Thyroid gland (tissue), 4 donors: ENCODE data around the gene GPC5. TPM values are rescaled to one million over a fixed set of nuclear protein-coding genes. Genes with fewer than 3 reads are reported as not detected.
A peak's percentile ranks its signal among the peaks of the same experiment; 100 is the strongest.

Source experiments
- DNase-seq, 2 donors: peaks; one replicate each; pipeline ENCODE4 v3.0.0-alpha.2; 2019
- H3K27ac ChIP-seq, 3 donors: fragments of 200-600 bp; sonication (generic); 1 replicate in 2 of 3; 2 replicates in 1 of 3; pipeline ENCODE4 v1.5.1; 2016 to 2019; ENCODE audit warnings: mild to moderate bottlenecking in 1 of 3, moderate library complexity in 1 of 3
- H3K27me3 ChIP-seq: fragments of 200-600 bp; sonication (generic); one replicate; pipeline ENCODE4 v1.5.1; 2019
- H3K36me3 ChIP-seq, 2 donors: fragments of 200-600 bp; sonication (generic); one replicate each; pipeline ENCODE4 v1.5.1; 2016 to 2019
- H3K4me1 ChIP-seq, 2 donors: fragments of 200-600 bp; sonication (generic); one replicate each; pipeline ENCODE4 v1.5.1; 2017 to 2019
- H3K4me3 ChIP-seq, 3 donors: fragments of 200-600 bp; sonication (generic); replicated peaks in 1 of 3; 1 replicate in 2 of 3; 2 replicates in 1 of 3; pipeline ENCODE4 v1.5.1; 2016; ENCODE audit warnings: mild to moderate bottlenecking in 1 of 3
- H3K9me3 ChIP-seq: fragments of 200-600 bp; sonication (generic); one replicate; pipeline ENCODE4 v1.5.1; 2017
- POLR2A ChIP-seq, 2 donors: fragments of 450-650 bp; IDR thresholded peaks; one replicate each; pipeline ENCODE4 v1.6.1; 2017; ENCODE audit warnings: antibody characterized with exemption in 2 of 2, mild to moderate bottlenecking in 2 of 2, moderate library complexity in 1 of 2
- WGBS, 2 donors: methylation state at CpG; one replicate each; pipeline ENCODE4 v1.1.5; 2017; 5-methylcytosine and 5-hydroxymethylcytosine counted together
- intact Hi-C: fragments of 100-400 bp; cut with DNase I; formaldehyde crosslinking; loops from one replicate; pipeline ENCODE4 v1.15.1; 2023
- total RNA-seq, 4 donors: library from RNA; depleted of rRNA; stranded (reverse); fragments of >200 nt; gene quantifications; one replicate each; pipeline ENCODE4 v1.2.3, GENCODE V29; 2016
- TF ChIP-seq, protein P1 (sequence below), 6 experiments: fragments of 200-600 bp in 3 of 6; fragments of 450-650 bp in 3 of 6; sonication (generic) in 3 of 6; IDR thresholded peaks; one replicate each; pipeline ENCODE4 v1.5.1; 2016 to 2019; ENCODE audit warnings: antibody characterized with exemption in 6 of 6, mild to moderate bottlenecking in 2 of 6, inconsistent platforms in 1 of 6, moderate library complexity in 1 of 6

GPC5 gene
- total RNA-seq, 4 donors from 2014 or later: 0.67 to 2.3 (median 1.3) TPM

DNA sequence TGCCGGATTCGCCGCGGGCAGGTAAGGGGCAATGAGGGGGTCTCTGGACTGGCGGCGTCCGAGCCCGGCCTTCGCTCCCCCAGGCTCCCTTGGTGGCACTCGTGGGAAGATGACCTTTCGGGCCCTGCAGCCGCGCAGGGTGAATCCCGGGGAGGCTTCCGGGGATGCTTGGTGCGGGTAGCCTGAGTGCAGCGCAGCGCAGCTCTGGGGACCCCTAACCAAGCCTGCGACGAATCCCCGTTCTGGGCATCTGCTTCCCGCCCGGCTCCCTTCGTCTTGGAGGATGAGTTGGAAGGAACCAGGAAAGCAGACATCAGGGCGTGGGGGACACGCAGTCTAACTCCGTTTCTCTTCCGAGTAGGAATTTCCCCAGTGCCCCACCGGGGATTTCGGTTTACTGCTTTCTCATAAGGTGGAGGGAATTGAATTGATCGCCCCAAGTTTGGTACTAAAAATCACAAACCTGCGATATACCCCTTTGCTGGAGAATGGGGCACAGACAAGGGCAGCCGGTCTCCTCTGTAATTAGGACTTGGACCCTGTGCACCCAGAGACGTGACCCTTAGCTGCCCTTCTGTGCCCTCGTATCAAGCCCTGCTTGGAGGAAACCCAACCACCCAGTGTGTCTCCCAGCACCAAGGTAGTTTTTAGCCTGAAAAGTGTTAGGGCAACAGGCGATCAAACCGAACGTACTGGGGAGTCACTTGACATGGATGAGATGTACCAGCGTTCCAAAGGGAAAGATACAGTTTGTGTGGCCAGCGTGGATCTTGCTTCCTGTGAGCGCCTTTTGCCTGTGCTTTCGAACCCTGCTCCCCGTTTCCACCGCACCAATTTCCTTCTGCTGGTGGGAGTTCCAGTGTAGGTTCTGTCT is 1.0 kb downstream of the GPC5 start:
- no peaks in the 10 kb centered on the region for H3K27me3 ChIP-seq
- WGBS, 2 donors: 30 to 44% methylated on average over 25 to 42 of the region's 44 CpGs
- intact Hi-C loops: no loop called here
- DNase-seq: no peak
- H3K4me1 ChIP-seq: peaks cover 6 to 12% of the 10 kb centered on the region in 2 donors
- no peaks in the 10 kb centered on the region for H3K9me3 ChIP-seq
- no peaks in the 10 kb centered on the region for H3K36me3 ChIP-seq
- H3K4me3 ChIP-seq: peak overlapping the region in 1 of 3 donors; percentile 29
- H3K27ac ChIP-seq: no peak overlapping the region
- no peak for TF ChIP-seq POLR2A (IDR thresholded peaks at IDR 0.05)

DNA sequence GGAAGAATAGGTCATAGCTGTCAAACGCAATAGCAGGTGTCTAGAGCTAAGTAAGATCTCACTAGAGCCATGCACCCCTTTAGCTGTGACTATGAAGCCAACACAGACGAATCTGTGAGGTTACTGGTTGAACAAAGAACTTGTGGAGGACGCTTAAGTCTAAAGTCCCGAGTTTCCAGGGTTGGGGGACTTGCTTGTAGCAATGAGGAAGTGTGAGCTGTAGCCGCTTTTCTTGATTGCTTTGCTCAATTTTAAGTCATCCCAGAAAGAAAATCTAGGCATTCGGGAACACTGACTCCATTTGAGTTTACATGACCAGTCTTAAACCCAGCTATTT is 1.6 kb downstream of the GPC5 start:
- Histone ChIP-seq H3K4me3 (no peak overlapping the region), H3K9me3 (no peaks in the 10 kb centered on the region), H3K4me1 (peaks cover 6 to 12% of the 10 kb centered on the region in 2 donors), H3K27ac (no peak overlapping the region), H3K36me3 (no peaks in the 10 kb centered on the region), H3K27me3 (no peaks in the 10 kb centered on the region)
- intact Hi-C loops: no loop called here
- 73 to 77% methylated on average over 6 of the region's 6 CpGs for WGBS, 2 donors
- no peak for DNase-seq
- TF ChIP-seq POLR2A (IDR thresholded peaks at IDR 0.05): no peak

DNA sequence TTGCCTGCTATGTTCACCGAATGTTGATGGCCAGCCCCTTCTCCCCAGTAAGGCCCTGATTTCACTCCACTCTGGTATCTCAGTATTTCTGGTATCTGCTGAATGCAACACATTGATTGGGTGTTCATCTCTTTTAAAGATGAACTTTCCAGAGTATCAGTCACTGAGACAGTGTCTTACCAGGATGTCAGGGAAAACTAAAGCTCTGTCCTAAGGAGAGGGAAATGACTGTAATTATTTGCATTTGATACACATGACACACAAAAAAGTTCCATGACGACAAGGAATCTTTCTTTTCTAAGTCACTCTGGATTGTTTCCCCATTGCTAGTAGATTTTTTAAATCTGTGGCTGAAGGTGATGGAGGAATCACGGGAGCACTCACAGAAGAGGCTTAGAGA is 2.2 kb downstream of the GPC5 start:
- Histone ChIP-seq H3K4me1 (peaks cover 6 to 12% of the 10 kb centered on the region in 2 donors), H3K27ac (no peak overlapping the region), H3K36me3 (no peaks in the 10 kb centered on the region), H3K4me3 (no peak overlapping the region), H3K9me3 (no peaks in the 10 kb centered on the region), H3K27me3 (no peaks in the 10 kb centered on the region)
- 80 to 86% methylated on average over 3 of the region's 3 CpGs for WGBS, 2 donors
- DNase-seq: no peak
- no peak for TF ChIP-seq POLR2A (IDR thresholded peaks at IDR 0.05)
- TF ChIP-seq, protein P1, sequence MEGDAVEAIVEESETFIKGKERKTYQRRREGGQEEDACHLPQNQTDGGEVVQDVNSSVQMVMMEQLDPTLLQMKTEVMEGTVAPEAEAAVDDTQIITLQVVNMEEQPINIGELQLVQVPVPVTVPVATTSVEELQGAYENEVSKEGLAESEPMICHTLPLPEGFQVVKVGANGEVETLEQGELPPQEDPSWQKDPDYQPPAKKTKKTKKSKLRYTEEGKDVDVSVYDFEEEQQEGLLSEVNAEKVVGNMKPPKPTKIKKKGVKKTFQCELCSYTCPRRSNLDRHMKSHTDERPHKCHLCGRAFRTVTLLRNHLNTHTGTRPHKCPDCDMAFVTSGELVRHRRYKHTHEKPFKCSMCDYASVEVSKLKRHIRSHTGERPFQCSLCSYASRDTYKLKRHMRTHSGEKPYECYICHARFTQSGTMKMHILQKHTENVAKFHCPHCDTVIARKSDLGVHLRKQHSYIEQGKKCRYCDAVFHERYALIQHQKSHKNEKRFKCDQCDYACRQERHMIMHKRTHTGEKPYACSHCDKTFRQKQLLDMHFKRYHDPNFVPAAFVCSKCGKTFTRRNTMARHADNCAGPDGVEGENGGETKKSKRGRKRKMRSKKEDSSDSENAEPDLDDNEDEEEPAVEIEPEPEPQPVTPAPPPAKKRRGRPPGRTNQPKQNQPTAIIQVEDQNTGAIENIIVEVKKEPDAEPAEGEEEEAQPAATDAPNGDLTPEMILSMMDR (IDR thresholded peaks at IDR 0.05): no peak
- intact Hi-C loops: no loop called here

DNA sequence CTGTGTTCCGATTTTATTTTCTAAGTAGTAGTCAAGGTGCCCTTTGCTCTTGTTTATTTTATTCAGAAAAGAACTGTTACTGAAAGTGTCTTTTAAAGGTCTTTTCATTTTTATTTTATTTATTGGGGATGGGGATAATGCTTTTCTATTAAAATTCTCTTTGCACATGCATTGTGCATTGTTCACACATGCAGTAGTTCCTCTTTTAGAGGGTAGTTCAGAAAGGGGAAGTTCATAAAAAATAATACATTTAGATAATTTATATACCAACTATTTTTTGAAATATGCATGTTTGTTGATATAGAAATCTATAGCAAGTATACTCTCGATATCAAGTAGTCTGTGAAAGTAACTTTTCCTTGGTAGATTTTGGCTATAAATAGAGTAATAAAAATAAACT is 3.5 kb downstream of the GPC5 start:
- Histone ChIP-seq H3K27me3 (no peaks in the 10 kb centered on the region), H3K4me1 (peaks cover 6 to 12% of the 10 kb centered on the region in 2 donors), H3K4me3 (no peak overlapping the region), H3K9me3 (no peaks in the 10 kb centered on the region), H3K36me3 (no peaks in the 10 kb centered on the region), H3K27ac (no peak overlapping the region)
- DNase-seq: no peak
- intact Hi-C loops: no loop called here
- TF ChIP-seq, protein P1 (IDR thresholded peaks at IDR 0.05): no peak
- no peak for TF ChIP-seq POLR2A (IDR thresholded peaks at IDR 0.05)
- 79 to 84% methylated on average over 2 of the region's 2 CpGs for WGBS, 2 donors

DNA sequence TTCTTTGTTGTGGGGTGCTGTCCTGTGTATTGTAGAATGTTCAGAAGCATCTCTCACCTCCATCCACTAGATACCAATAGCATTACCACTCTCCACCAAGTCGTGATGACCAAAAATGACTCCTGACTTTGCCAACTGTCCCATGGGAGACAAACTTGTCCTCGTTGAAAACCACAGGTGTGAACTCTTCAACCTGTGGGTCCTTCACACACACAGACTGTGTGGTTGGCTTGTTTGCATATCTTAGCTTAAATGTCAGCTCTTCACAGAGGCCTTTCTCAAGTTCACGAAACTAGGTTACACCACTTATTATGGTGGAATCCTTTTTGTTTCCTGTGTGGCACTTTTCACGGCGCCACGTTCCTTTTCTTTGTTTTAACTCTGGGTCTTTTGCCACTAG is 6.8 kb downstream of the GPC5 start:
- DNase-seq: no peak
- Histone ChIP-seq H3K9me3 (no peaks in the 10 kb centered on the region), H3K4me1 (no peaks in the 10 kb centered on the region), H3K27me3 (no peaks in the 10 kb centered on the region), H3K36me3 (no peaks in the 10 kb centered on the region), H3K27ac (no peak overlapping the region), H3K4me3 (no peak overlapping the region)
- 90 to 92% methylated on average over 6 of the region's 6 CpGs for WGBS, 2 donors
- no peak for TF ChIP-seq POLR2A (IDR thresholded peaks at IDR 0.05)
- TF ChIP-seq, protein P1 (IDR thresholded peaks at IDR 0.05): no peak
- intact Hi-C loops: no loop called here

DNA sequence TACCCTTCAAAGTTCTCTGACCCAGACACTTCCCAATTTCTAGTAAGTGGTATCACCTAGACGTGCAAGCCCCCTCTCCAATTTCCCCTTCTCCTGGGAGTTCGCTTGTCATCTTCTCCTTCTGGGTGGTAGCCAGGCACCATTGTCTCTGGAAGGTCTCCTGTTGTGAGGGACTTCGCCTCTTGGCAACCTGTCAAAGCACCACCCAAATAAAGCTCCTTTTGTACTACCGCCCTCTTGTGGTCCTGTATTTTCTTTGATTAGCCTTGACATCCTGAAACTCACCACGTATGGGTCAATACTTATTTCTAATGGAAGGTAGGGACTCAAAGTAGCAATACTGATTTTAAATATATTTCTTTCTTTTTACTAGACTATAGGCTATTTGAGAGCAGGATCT is 8.2 kb downstream of the GPC5 start:
- WGBS, 2 donors: 72 to 75% methylated on average over 5 of the region's 5 CpGs
- Histone ChIP-seq H3K27ac (no peak overlapping the region), H3K9me3 (no peaks in the 10 kb centered on the region), H3K4me1 (no peaks in the 10 kb centered on the region), H3K27me3 (no peaks in the 10 kb centered on the region), H3K36me3 (no peaks in the 10 kb centered on the region), H3K4me3 (no peak overlapping the region)
- TF ChIP-seq POLR2A (IDR thresholded peaks at IDR 0.05): no peak
- TF ChIP-seq, protein P1 (IDR thresholded peaks at IDR 0.05): peak in 2 of 6 experiments; percentile 19 to 29
- DNase-seq: no peak
- intact Hi-C loops: no loop called here
